GM21786 (cell line): Measurements from ENCODE around the gene PRICKLE2.

Source experiments
- ATAC-seq: cut with Tn5 transposase; IDR thresholded peaks from one replicate; pipeline ENCODE4 v1.9.1; 2021; ENCODE audit not compliant: unreplicated experiment

PRICKLE2 gene

GRCh38 chr3:64138656-64139375 lies 86.5 kb downstream of the PRICKLE2 start:
- no peak for ATAC-seq

- ATAC-seq: no peak
These were observed 87.2 kb downstream of the PRICKLE2 start for GRCh38 chr3:64138046-64138445.

GRCh38 chr3:64134882-64135281 lies 90.4 kb downstream of the PRICKLE2 start:
- no peak for ATAC-seq

GRCh38 chr3:64133987-64134386 lies 91.3 kb downstream of the PRICKLE2 start:
- ATAC-seq: no peak

- no peak for ATAC-seq
These were observed 92.0 kb downstream of the PRICKLE2 start for GRCh38 chr3:64133272-64133671.

GRCh38 chr3:64131725-64132469 lies 93.4 kb downstream of the PRICKLE2 start:
- no peak for ATAC-seq

GRCh38 chr3:64130436-64130835 lies 94.8 kb downstream of the PRICKLE2 start:
- no peak for ATAC-seq

GRCh38 chr3:64129581-64129980 lies 95.7 kb downstream of the PRICKLE2 start:
- ATAC-seq: no peak

GRCh38 chr3:64129106-64129505 lies 96.2 kb downstream of the PRICKLE2 start:
- no peak for ATAC-seq

- no peak for ATAC-seq
These were observed 99.7 kb downstream of the PRICKLE2 start for GRCh38 chr3:64125561-64125960.

- ATAC-seq: no peak
These were observed 101.3 kb downstream of the PRICKLE2 start for GRCh38 chr3:64123931-64124330.

- ATAC-seq: no peak
These were observed 102.8 kb downstream of the PRICKLE2 start for GRCh38 chr3:64122476-64122875.

GRCh38 chr3:64121750-64122311 lies 103.4 kb downstream of the PRICKLE2 start:
- ATAC-seq: no peak

GRCh38 chr3:64120876-64121275 lies 104.4 kb downstream of the PRICKLE2 start:
- ATAC-seq: no peak

GRCh38 chr3:64117483-64117882 lies 107.8 kb downstream of the PRICKLE2 start:
- no peak for ATAC-seq

GRCh38 chr3:64114651-64115050 lies 110.6 kb downstream of the PRICKLE2 start:
- ATAC-seq: no peak

- ATAC-seq: no peak
These were observed 113.4 kb downstream of the PRICKLE2 start for GRCh38 chr3:64111872-64112271.

GRCh38 chr3:64111083-64111482 lies 114.2 kb downstream of the PRICKLE2 start:
- no peak for ATAC-seq

GRCh38 chr3:64110071-64110470 lies 115.2 kb downstream of the PRICKLE2 start:
- no peak for ATAC-seq

GRCh38 chr3:64109438-64109837 lies 115.8 kb downstream of the PRICKLE2 start:
- ATAC-seq: no peak

GRCh38 chr3:64108784-64109317 lies 116.4 kb downstream of the PRICKLE2 start:
- ATAC-seq: no peak

- no peak for ATAC-seq
These were observed 117.0 kb downstream of the PRICKLE2 start for GRCh38 chr3:64108231-64108630.
